SU-DHL-6 (cell line): ENCODE data around the gene ATOSB.

Experiments
- H2AFZ ChIP-seq: fragments of 200-600 bp; sonication (generic); 2 replicates; pipeline ENCODE4 v1.6.1; 2014; ENCODE audit warnings: low read depth, mild to moderate bottlenecking, moderate library complexity, mixed read lengths, antibody characterized with exemption, low read length; ENCODE audit not compliant: severe bottlenecking
- H3F3A ChIP-seq: fragments of 200-600 bp; shearing (Covaris generic); 2 replicates; pipeline ENCODE4 v1.6.0; 2016; ENCODE audit warnings: antibody characterized with exemption, mild to moderate bottlenecking; ENCODE audit not compliant: insufficient read depth
- H3K27ac ChIP-seq: fragments of 200-600 bp; sonication (generic); 2 replicates; pipeline ENCODE4 v1.5.1; 2016; ENCODE audit warnings: low read depth, mild to moderate bottlenecking, low read length, moderate library complexity, mixed read lengths
- H3K27me3 ChIP-seq: fragments of 200-600 bp; sonication (generic), shearing (Covaris generic); 2 replicates; pipeline ENCODE4 v1.6.0; 2014; ENCODE audit warnings: mild to moderate bottlenecking, low read length
- H3K36me3 ChIP-seq: fragments of 200-600 bp; sonication (generic); 2 replicates; pipeline ENCODE4 v1.6.1; 2014; ENCODE audit warnings: mild to moderate bottlenecking, low read length, mixed read lengths
- H3K4me2 ChIP-seq: fragments of 300-600, 200-600 bp; shearing (Covaris generic), sonication (generic); 2 replicates; pipeline ENCODE4 v1.6.0; 2014; ENCODE audit warnings: low read length, low read depth, mild to moderate bottlenecking; ENCODE audit not compliant: poor library complexity, severe bottlenecking
- H3K4me3 ChIP-seq: fragments of 200-600 bp; sonication (generic); 2 replicates; pipeline ENCODE4 v1.5.1; 2014; ENCODE audit warnings: antibody characterized with exemption, low read length, mild to moderate bottlenecking, mixed read lengths; ENCODE audit not compliant: insufficient read depth, poor library complexity, severe bottlenecking
- H3K79me2 ChIP-seq: fragments of 200-600 bp; sonication (generic); 2 replicates; pipeline ENCODE4 v1.6.1; 2014; ENCODE audit warnings: mild to moderate bottlenecking, low read length, moderate library complexity; ENCODE audit not compliant: insufficient read depth
- H3K9ac ChIP-seq: fragments of 200-600 bp; sonication (generic); 2 replicates; pipeline ENCODE4 v1.7.0; 2014; ENCODE audit warnings: mild to moderate bottlenecking, low read length
- H3K9me2 ChIP-seq: fragments of 200-600 bp; sonication (generic); replicated peaks from 2 replicates; pipeline ENCODE4 v1.6.1; 2014; ENCODE audit warnings: low read length; ENCODE audit not compliant: insufficient read depth
- H3K9me3 ChIP-seq: fragments of 200-600 bp; sonication (generic); 2 replicates; pipeline ENCODE4 v1.6.1; 2014; ENCODE audit warnings: low read length, mixed read lengths; ENCODE audit not compliant: insufficient read depth
- H4K20me1 ChIP-seq: fragments of 200-600 bp; sonication (generic); 2 replicates; pipeline ENCODE4 v1.6.1; 2014; ENCODE audit warnings: low read depth, mild to moderate bottlenecking, antibody characterized with exemption, low read length, moderate library complexity, mixed read lengths
- EZH2phosphoT487 ChIP-seq: fragments of 200-600 bp; sonication (generic), shearing (Covaris generic); conservative IDR thresholded peaks from 2 replicates; pipeline ENCODE4 v1.6.1; 2018; ENCODE audit warnings: mild to moderate bottlenecking, antibody characterized with exemption, low read length, moderate library complexity, mixed read lengths
- TF ChIP-seq, protein P1 (sequence below): fragments of 200-600 bp; sonication (generic); IDR thresholded peaks from one replicate; pipeline ENCODE4 v1.5.1; 2017; ENCODE audit warnings: antibody characterized with exemption, mild to moderate bottlenecking, low read length, moderate library complexity; ENCODE audit not compliant: insufficient read depth, poor library complexity, severe bottlenecking

Gene ATOSB

DNA sequence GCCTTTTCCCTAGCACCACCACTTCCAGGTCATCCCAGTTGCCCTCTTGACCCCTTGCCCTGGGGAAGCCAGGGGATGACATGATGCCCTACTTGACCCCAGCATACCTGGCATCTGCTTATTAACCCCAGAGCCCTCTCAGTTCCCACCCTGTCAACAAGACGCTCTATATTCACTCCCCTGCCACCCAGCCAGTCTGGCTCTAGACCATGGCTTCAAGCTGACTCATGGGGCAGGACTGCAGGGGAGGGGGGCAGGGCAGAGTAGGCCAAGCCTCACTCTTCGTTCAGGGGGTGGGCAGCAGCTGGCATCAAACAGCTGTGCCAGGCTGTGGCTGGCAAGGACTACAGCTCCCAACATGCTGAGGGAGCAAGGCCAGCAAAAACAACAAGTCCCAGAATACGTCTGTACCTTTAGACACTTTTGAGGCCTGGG is 5.3 kb downstream of the ATOSB start:
- no peak overlapping the region for H3K9ac ChIP-seq
- H3K27ac ChIP-seq, result no peak overlapping the region
- no peak overlapping the region for H3K4me3 ChIP-seq

GRCh38 chr9:35108946-35109575 is 6.6 kb downstream of the ATOSB start:
- no peaks in the 10 kb centered on the region for H3K9me2 ChIP-seq
- no peak overlapping the region for H3K27ac ChIP-seq
- H3F3A ChIP-seq, result no peaks in the 10 kb centered on the region
- H3K9ac ChIP-seq, result no peak overlapping the region
- H3K79me2 ChIP-seq, result no peaks in the 10 kb centered on the region
- no peak overlapping the region for H3K4me3 ChIP-seq
- no peaks in the 10 kb centered on the region for H3K36me3 ChIP-seq
- no peaks in the 10 kb centered on the region for H3K9me3 ChIP-seq
- no peak for TF ChIP-seq EZH2phosphoT487
- TF ChIP-seq, protein P1, sequence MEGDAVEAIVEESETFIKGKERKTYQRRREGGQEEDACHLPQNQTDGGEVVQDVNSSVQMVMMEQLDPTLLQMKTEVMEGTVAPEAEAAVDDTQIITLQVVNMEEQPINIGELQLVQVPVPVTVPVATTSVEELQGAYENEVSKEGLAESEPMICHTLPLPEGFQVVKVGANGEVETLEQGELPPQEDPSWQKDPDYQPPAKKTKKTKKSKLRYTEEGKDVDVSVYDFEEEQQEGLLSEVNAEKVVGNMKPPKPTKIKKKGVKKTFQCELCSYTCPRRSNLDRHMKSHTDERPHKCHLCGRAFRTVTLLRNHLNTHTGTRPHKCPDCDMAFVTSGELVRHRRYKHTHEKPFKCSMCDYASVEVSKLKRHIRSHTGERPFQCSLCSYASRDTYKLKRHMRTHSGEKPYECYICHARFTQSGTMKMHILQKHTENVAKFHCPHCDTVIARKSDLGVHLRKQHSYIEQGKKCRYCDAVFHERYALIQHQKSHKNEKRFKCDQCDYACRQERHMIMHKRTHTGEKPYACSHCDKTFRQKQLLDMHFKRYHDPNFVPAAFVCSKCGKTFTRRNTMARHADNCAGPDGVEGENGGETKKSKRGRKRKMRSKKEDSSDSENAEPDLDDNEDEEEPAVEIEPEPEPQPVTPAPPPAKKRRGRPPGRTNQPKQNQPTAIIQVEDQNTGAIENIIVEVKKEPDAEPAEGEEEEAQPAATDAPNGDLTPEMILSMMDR, result no peak
- no peak overlapping the region for H3K4me2 ChIP-seq
- no peaks in the 10 kb centered on the region for H3K27me3 ChIP-seq
- no peak overlapping the region for H2AFZ ChIP-seq
- H4K20me1 ChIP-seq, result no peaks in the 10 kb centered on the region

More for the DNA sequence above, 5.3 kb downstream of the ATOSB start:
- H3K36me3 ChIP-seq, result no peaks in the 10 kb centered on the region
- no peak overlapping the region for H2AFZ ChIP-seq
- H4K20me1 ChIP-seq, result no peaks in the 10 kb centered on the region
- H3K9me2 ChIP-seq, result no peaks in the 10 kb centered on the region
- H3K4me2 ChIP-seq, result no peak overlapping the region
- TF ChIP-seq EZH2phosphoT487, result no peak
- TF ChIP-seq, protein P1, result no peak
- H3K9me3 ChIP-seq, result no peaks in the 10 kb centered on the region
- H3K27me3 ChIP-seq, result no peaks in the 10 kb centered on the region
- H3F3A ChIP-seq, result no peaks in the 10 kb centered on the region
- H3K79me2 ChIP-seq, result no peaks in the 10 kb centered on the region

GRCh38 chr9:35108461-35108860 is 7.2 kb downstream of the ATOSB start:
- Histone ChIP-seq H3K79me2 (no peaks in the 10 kb centered on the region), H3K9ac (no peak overlapping the region), H3K4me3 (no peak overlapping the region), H3K36me3 (no peaks in the 10 kb centered on the region), H3F3A (no peaks in the 10 kb centered on the region), H3K4me2 (no peak overlapping the region), H3K9me2 (no peaks in the 10 kb centered on the region), H4K20me1 (no peaks in the 10 kb centered on the region), H3K9me3 (no peaks in the 10 kb centered on the region), H2AFZ (no peak overlapping the region), H3K27me3 (no peaks in the 10 kb centered on the region), H3K27ac (no peak overlapping the region)
- TF ChIP-seq EZH2phosphoT487, result no peak
- TF ChIP-seq, protein P1, result no peak
